ENCODE measurements around the gene ZFHX3.

- TF ChIP-seq CTCF (IDR thresholded peaks at IDR 0.05; ENCODE audit: low read depth, low read length) (no peak), EZH2phosphoT487 (IDR thresholded peaks at IDR 0.05; ENCODE audit: low read depth) (no peak)
These were observed 97.3 kb downstream of the ZFHX3 start for GRCh38 chr16:72950669-72951068.
